Left cardiac atrium (tissue), 4 donors: ENCODE results near the gene RGP1. TPM values are rescaled to one million over a fixed set of nuclear protein-coding genes. Genes with fewer than 3 reads are reported as not detected.

Experiments
- ATAC-seq, 2 donors: fragments of 200-7000 bp; cut with Tn5 transposase; one replicate each; pipeline ENCODE4 v1.9.1; 2020; ENCODE audit warnings: mild to moderate bottlenecking in 2 of 2, moderate library complexity in 2 of 2
- DNase-seq: peaks from one replicate; pipeline ENCODE4 v3.0.0-alpha.2; 2020
- intact Hi-C, 2 donors: fragments of 100-400 bp; cut with DNase I; formaldehyde crosslinking; loops; one replicate each; pipeline versions ENCODE4 v1.14.1 to v1.15.1; 2022 to 2023
- microRNA-seq, 2 donors: library from miRNA; unstranded; fragments of <30 nt; microRNA quantifications; one replicate each; pipeline ENCODE4 v1.2.0, GENCODE V29; 2020
- total RNA-seq, 2 donors: library from RNA; stranded (reverse); fragmentation: NEBNext Ultra II Directional; extraction: Animal tissue kit (Norgen Biotek cat#: 25700); gene quantifications; one replicate each; pipeline ENCODE4 v1.2.1, GENCODE V29; 2021
- donor health status: DM: no; HTN: yes; CAD: no.
- donor health status: DM: no; HTN: yes; CAD: no; lungs with severe emphysema.
- donor health status: DM: yes; HTN: yes; CAD: no.
- donor health status: Dilated cardiomyopathy.

The RGP1 gene
- total RNA-seq, 2 donors from 2014 or later, result 23.6 to 34.6 TPM

GRCh38 chr9:35792024-35792813, 43.1 kb downstream of the RGP1 start:
- peak in 1 of 2 donors; percentile 0 for ATAC-seq
- no peak for DNase-seq
- intact Hi-C loops, result loop anchor here (5.0 to 10.0 kb wide), 2 partner anchors 35 to 93 kb away; partner anchors contain the start of genes FAM221B (in 1 of the 2) and TMEM8B (in 1 of the 2)

- DNase-seq (no peak), ATAC-seq (no peak)
- intact Hi-C loops, result loop anchor here (5.0 to 10.0 kb wide), 2 partner anchors 34 to 92 kb away; partner anchors contain the start of genes FAM221B (in 1 of the 2) and TMEM8B (in 1 of the 2)
Measured at GRCh38 chr9:35792826-35793225, 43.7 kb downstream of the RGP1 start.

GRCh38 chr9:35793461-35793860, 44.4 kb downstream of the RGP1 start:
- intact Hi-C loops, result loop anchor here (5.0 to 10.0 kb wide), 2 partner anchors 34 to 91 kb away; partner anchors contain the start of genes FAM221B (in 1 of the 2) and TMEM8B (in 1 of the 2)
- ATAC-seq, result no peak
- no peak for DNase-seq

GRCh38 chr9:35795695-35796094, 46.6 kb downstream of the RGP1 start:
- DNase-seq (no peak), ATAC-seq (no peak)
- intact Hi-C loops, result loop anchor here in 1 of 2 donors (10.0 kb wide), 1 partner anchor 89 kb away; no protein-coding TSS in a partner anchor

GRCh38 chr9:35797311-35798109, 48.4 kb downstream of the RGP1 start:
- no peak for ATAC-seq
- intact Hi-C loops, result loop anchor here in 1 of 2 donors (10.0 kb wide), 1 partner anchor 87 kb away; no protein-coding TSS in a partner anchor
- DNase-seq, result no peak

GRCh38 chr9:35798658-35799374, 49.7 kb downstream of the RGP1 start:
- intact Hi-C loops, result loop anchor here in 1 of 2 donors (10.0 kb wide), 1 partner anchor 86 kb away; no protein-coding TSS in a partner anchor
- ATAC-seq (no peak), DNase-seq (no peak)

- ATAC-seq (no peak), DNase-seq (no peak)
- intact Hi-C loops, result no loop called here
Measured at GRCh38 chr9:35800530-35800929, 51.4 kb downstream of the RGP1 start.

GRCh38 chr9:35801328-35802128, 52.4 kb downstream of the RGP1 start:
- no peak for ATAC-seq
- intact Hi-C loops, result no loop called here

GRCh38 chr9:35806101-35806500, 57.0 kb downstream of the RGP1 start:
- DNase-seq, result no peak
- intact Hi-C loops, result no loop called here
- no peak for ATAC-seq

More at GRCh38 chr9:35801328-35802128, 52.4 kb downstream of the RGP1 start:
- DNase-seq, result no peak

Small RNA genes lying within 50 kb of the gene (microRNA-seq; reads per million reads assigned to microRNA genes)
- gene MIR6852 (0 to 0.27 reads per million in 2 donors), gene MIR6853 (0 to 0.60 reads per million in 2 donors)

Other genes with a start within 250 kb of the RGP1 start
- 10 to 100 TPM; 30.7 to 31.9 TPM for gene TESK1, start 144.0 kb upstream of the RGP1 start, total RNA-seq
- gene CD72, start 130.9 kb upstream of the RGP1 start, total RNA-seq, result 1 to 10 TPM in 1 of 2 donors, under 1 TPM in 1; 0.97 to 1.6 TPM
- gene SIT1, start 98.4 kb upstream of the RGP1 start, total RNA-seq, result 1 to 10 TPM in 1 of 2 donors, under 1 TPM in 1; 0.86 to 1.6 TPM
- gene RMRP, start 91.3 kb upstream of the RGP1 start, total RNA-seq, result over 10,000 TPM; 14,118 to 22,490 TPM
- gene CCDC107, start 91.0 kb upstream of the RGP1 start, total RNA-seq, result 10 to 100 TPM; 52.3 to 70.9 TPM
- under 1 TPM; 0.18 to 0.84 TPM for gene ARHGEF39, start 84.1 kb upstream of the RGP1 start, total RNA-seq
- 1 to 10 TPM; 1.6 to 2.8 TPM for gene CA9, start 75.4 kb upstream of the RGP1 start, total RNA-seq
- gene TPM2, start 59.4 kb upstream of the RGP1 start, total RNA-seq, result 100 to 1,000 TPM; 523 to 604 TPM
- gene TLN1, start 17.1 kb upstream of the RGP1 start, total RNA-seq, result 100 to 1,000 TPM; 301 to 324 TPM
- gene CREB3, start 16.6 kb upstream of the RGP1 start, total RNA-seq, result 10 to 100 TPM; 24.6 to 36.2 TPM
- gene GBA2, start 59 bp upstream of the RGP1 start, total RNA-seq, result 10 to 100 TPM; 92.5 to 97.7 TPM
- gene MSMP, start 5.0 kb downstream of the RGP1 start, total RNA-seq, result not detected
- gene NPR2, start 42.3 kb downstream of the RGP1 start, total RNA-seq, result 10 to 100 TPM; 21.1 to 24.3 TPM
- 1 to 10 TPM; 1.3 to 1.9 TPM for gene SPAG8, start 63.0 kb downstream of the RGP1 start, total RNA-seq
- gene HINT2, start 65.8 kb downstream of the RGP1 start, total RNA-seq, result 10 to 100 TPM; 53.4 to 54.3 TPM
- gene FAM221B, start 79.4 kb downstream of the RGP1 start, total RNA-seq, result not detected
- gene TMEM8B, start 79.9 kb downstream of the RGP1 start, total RNA-seq, result 10 to 100 TPM; 14.7 to 15.6 TPM
- not detected for gene OR13J1, start 121.1 kb downstream of the RGP1 start, total RNA-seq
- 1 to 10 TPM; 4.6 to 9.3 TPM for gene HRCT1, start 156.9 kb downstream of the RGP1 start, total RNA-seq
- 10 to 100 TPM in 1 of 2 donors, 1 to 10 TPM in 1; 7.6 to 13.1 TPM for gene SPAAR, start 160.2 kb downstream of the RGP1 start, total RNA-seq
- not detected for gene OR2S2, start 208.9 kb downstream of the RGP1 start, total RNA-seq